CD14-positive monocyte (primary cell): ENCODE data around the gene ENPP5. TPM values are rescaled to one million over a fixed set of nuclear protein-coding genes. Genes with fewer than 3 reads are reported as not detected.
"Not testable (repeated sequence)": the region's sequence is repeated elsewhere in the genome, so short reads cannot be mapped to it uniquely, and the experiment has no call there.

Source experiments
- DNase-seq, 3 donors: peaks; one replicate each; pipeline ENCODE4 v3.0.0-alpha.2; 2011 to 2022
- H2AFZ ChIP-seq: 2 replicates; pipeline ENCODE4 v1.6.0; 2012; ENCODE audit warnings: mild to moderate bottlenecking, low read depth, low read length, inconsistent platforms; ENCODE audit not compliant: insufficient read depth, poor library complexity, severe bottlenecking
- H3K27ac ChIP-seq, 2 donors: 1 replicate in 1 of 2; 2 replicates in 1 of 2; pipeline ENCODE4 v1.5.1; 2012 to 2013; ENCODE audit warnings: low read length in 2 of 2, control low read depth in 1 of 2, inconsistent platforms in 1 of 2, low read depth in 1 of 2, mild to moderate bottlenecking in 1 of 2
- H3K27me3 ChIP-seq, 2 donors: one replicate each; pipeline versions ENCODE4 v1.6.0 to v1.6.1; 2011 to 2013; ENCODE audit warnings: low read length in 2 of 2; ENCODE audit not compliant: control insufficient read depth in 2 of 2, insufficient read depth in 2 of 2
- H3K36me3 ChIP-seq, 2 donors: replicated peaks in 1 of 2; 1 replicate in 1 of 2; 2 replicates in 1 of 2; pipeline versions ENCODE4 v1.5.1 to v1.6.1; 2012 to 2013; ENCODE audit warnings: low read length in 2 of 2, control low read depth in 1 of 2, inconsistent platforms in 1 of 2, mild to moderate bottlenecking in 1 of 2; ENCODE audit not compliant: insufficient read depth in 2 of 2, control insufficient read depth in 1 of 2
- H3K4me1 ChIP-seq, 2 donors: 1 replicate in 1 of 2; 2 replicates in 1 of 2; pipeline versions ENCODE4 v1.5.1 to v1.6.1; 2012 to 2013; ENCODE audit warnings: low read length in 2 of 2, control low read depth in 1 of 2, inconsistent platforms in 1 of 2, mild to moderate bottlenecking in 1 of 2, moderate library complexity in 1 of 2; ENCODE audit not compliant: insufficient read depth in 2 of 2, control insufficient read depth in 1 of 2
- H3K4me2 ChIP-seq: replicated peaks from 2 replicates; pipeline ENCODE3; 2012; ENCODE audit warnings: low read length, moderate library complexity, mild to moderate bottlenecking; ENCODE audit not compliant: poor library complexity, severe bottlenecking; ENCODE audit errors: extremely low read depth
- H3K4me3 ChIP-seq, 3 experiments: fragments of 200-600 bp in 1 of 3; sonication (generic) in 1 of 3; replicated peaks in 1 of 3; 1 replicate in 2 of 3; 2 replicates in 1 of 3; pipeline ENCODE4 v1.5.1; 2011 to 2013; ENCODE audit warnings: low read length in 3 of 3, mild to moderate bottlenecking in 3 of 3, control low read depth in 2 of 3, low read depth in 2 of 3, inconsistent platforms in 1 of 3, moderate library complexity in 1 of 3
- H3K79me2 ChIP-seq: 2 replicates; pipeline ENCODE4 v1.6.0; 2012; ENCODE audit warnings: mild to moderate bottlenecking, control low read depth, inconsistent platforms, low read length, moderate library complexity; ENCODE audit not compliant: insufficient read depth
- H3K9ac ChIP-seq: 2 replicates; pipeline ENCODE4 v1.6.0; 2017; ENCODE audit warnings: low read length, mild to moderate bottlenecking; ENCODE audit not compliant: insufficient read depth, poor library complexity, severe bottlenecking
- H3K9me3 ChIP-seq, 2 donors: replicated peaks in 1 of 2; 1 replicate in 1 of 2; 2 replicates in 1 of 2; pipeline versions ENCODE4 v1.5.1 to v1.6.1; 2012 to 2013; ENCODE audit warnings: low read length in 2 of 2, control low read depth in 1 of 2; ENCODE audit not compliant: control insufficient read depth in 1 of 2, insufficient read depth in 1 of 2
- H4K20me1 ChIP-seq: 2 replicates; pipeline ENCODE4 v1.6.0; 2012; ENCODE audit warnings: mild to moderate bottlenecking, low read length, control low read depth, moderate library complexity; ENCODE audit not compliant: insufficient read depth
- H3K27ac Mint-ChIP-seq, 7 donors: one replicate each; pipeline ENCODE4 v1.8.0; 2020; ENCODE audit warnings: mild to moderate bottlenecking in 7 of 7, mixed read lengths in 7 of 7, moderate library complexity in 6 of 7, inconsistent platforms in 2 of 7
- H3K27me3 Mint-ChIP-seq, 3 donors: one replicate each; pipeline ENCODE4 v1.8.0; 2021 to 2022; ENCODE audit warnings: low read depth in 3 of 3, mild to moderate bottlenecking in 3 of 3, mixed read lengths in 3 of 3, moderate library complexity in 3 of 3, inconsistent platforms in 1 of 3
- H3K36me3 Mint-ChIP-seq, 2 donors: one replicate each; pipeline ENCODE4 v1.8.0; 2020; ENCODE audit warnings: mixed read lengths in 2 of 2, inconsistent platforms in 1 of 2, mild to moderate bottlenecking in 1 of 2
- H3K4me1 Mint-ChIP-seq: one replicate; pipeline ENCODE4 v1.8.0; 2020; ENCODE audit warnings: mild to moderate bottlenecking, mixed read lengths
- H3K4me3 Mint-ChIP-seq, 2 donors: one replicate each; pipeline ENCODE4 v1.8.0; 2020; ENCODE audit warnings: mild to moderate bottlenecking in 2 of 2, mixed read lengths in 2 of 2, moderate library complexity in 1 of 2
- H3K9me3 Mint-ChIP-seq, 7 donors: one replicate each; pipeline ENCODE4 v1.8.0; 2020 to 2022; ENCODE audit warnings: mixed read lengths in 7 of 7, mild to moderate bottlenecking in 6 of 7, moderate library complexity in 6 of 7, inconsistent platforms in 2 of 7
- CTCF ChIP-seq: fragments of 200-600 bp; IDR thresholded peaks from one replicate; pipeline ENCODE4 v1.8.0; 2022; ENCODE audit warnings: antibody characterized with exemption, mild to moderate bottlenecking
- WGBS: methylation state at CpG from one replicate; pipeline ENCODE4 v1.1.5; 2013; ENCODE audit warnings: missing lambda C conversion rate; ENCODE audit not compliant: insufficient coverage; 5-methylcytosine and 5-hydroxymethylcytosine counted together
- intact Hi-C, 2 donors: fragments of 100-400 bp; cut with micrococcal nuclease; formaldehyde crosslinking; loops; one replicate each; pipeline versions ENCODE4 v1.15.0 to v1.15.1; 2023
- polyA plus RNA-seq, 3 donors: library from polyadenylated mRNA; depleted of rRNA in 1 of 3; unstranded in 2 of 3; stranded (reverse) in 1 of 3; fragments of 300-500 nt in 2 of 3; fragments of >200 nt in 1 of 3; fragmentation: Illumina TruSeq in 2 of 3; gene quantifications; 1 replicate in 2 of 3; 2 replicates in 1 of 3; pipeline ENCODE4 v1.2.3, GENCODE V29; 2012 to 2021

ENPP5 gene
- polyA plus RNA-seq, 3 donors: not detected

DNA sequence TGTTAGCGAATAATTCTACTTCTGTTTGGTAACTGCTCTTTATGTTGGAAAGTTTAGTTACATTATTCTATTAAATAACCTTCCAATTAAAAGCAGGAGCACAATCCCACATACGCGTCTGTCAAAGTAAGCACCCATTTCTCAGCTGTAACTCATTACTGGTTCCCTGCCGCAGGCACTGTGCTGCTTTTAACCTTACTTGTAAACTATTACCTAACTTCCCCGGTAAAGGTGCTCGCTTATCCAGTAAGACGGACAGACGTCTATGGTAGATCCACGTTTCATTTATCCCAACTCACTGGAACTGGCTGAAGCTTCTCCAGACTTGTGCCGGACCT is 41.5 kb downstream of the ENPP5 start:
- peak overlapping the region; percentile 91 for H2AFZ ChIP-seq
- Mint-ChIP-seq H3K27me3 (peaks cover 0 to 3% (median 1%) of the 10 kb centered on the region in 3 donors), H3K4me3 (peak overlapping the region; percentile 89 to 94), H3K36me3 (no peaks in the 10 kb centered on the region), H3K4me1 (peaks cover 43% of the 10 kb centered on the region), H3K9me3 (peaks cover 0 to 2% (median 0%) of the 10 kb centered on the region in 7 donors), H3K27ac (peak overlapping the region in 2 of 7 donors; percentile 73 to 80)
- H3K27ac ChIP-seq: peak overlapping the region in 1 of 2 donors; percentile 61
- DNase-seq: no peak
- H3K4me3 ChIP-seq: peak overlapping the region; percentile 80 to 97 (median 86)
- peak overlapping the region; percentile 76 for H3K9ac ChIP-seq
- intact Hi-C loops: no loop called here
- no peaks in the 10 kb centered on the region for H3K27me3 ChIP-seq
- H3K4me2 ChIP-seq: peak overlapping the region; percentile 98
- no peaks in the 10 kb centered on the region for H4K20me1 ChIP-seq
- peaks cover 31 to 34% of the 10 kb centered on the region in 2 donors for H3K4me1 ChIP-seq
- H3K79me2 ChIP-seq: peaks cover 6% of the 10 kb centered on the region
- WGBS: 0% methylated on average over 8 of the region's 10 CpGs
- TF ChIP-seq CTCF: no peak
- no peaks in the 10 kb centered on the region for H3K36me3 ChIP-seq
- H3K9me3 ChIP-seq: no peaks in the 10 kb centered on the region

DNA sequence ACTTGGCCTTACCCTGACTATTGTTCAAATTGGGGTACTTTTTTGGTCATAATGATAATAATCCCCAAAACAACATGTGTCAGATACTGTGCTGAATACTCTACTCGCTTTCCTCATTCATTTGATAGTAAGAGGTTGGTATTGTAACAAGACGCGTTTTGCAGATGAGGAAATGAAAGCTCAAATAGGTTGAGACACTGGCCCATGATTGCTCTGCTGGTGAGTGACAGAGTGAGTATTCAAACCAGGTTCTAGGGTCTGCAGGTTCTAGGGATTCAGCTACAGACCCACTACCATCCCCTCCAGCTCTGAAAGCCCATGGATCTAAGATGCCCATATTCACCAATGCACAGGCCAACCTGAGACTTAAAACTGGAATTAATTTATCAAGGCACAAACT is 42.3 kb downstream of the ENPP5 start:
- Histone ChIP-seq H3K9me3 (no peaks in the 10 kb centered on the region), H3K36me3 (no peaks in the 10 kb centered on the region), H3K9ac (no peak overlapping the region), H3K27me3 (no peaks in the 10 kb centered on the region), H3K27ac (no peak overlapping the region), H4K20me1 (no peaks in the 10 kb centered on the region), H2AFZ (no peak overlapping the region), H3K4me3 (no peak overlapping the region), H3K4me1 (peaks cover 31 to 32% of the 10 kb centered on the region in 2 donors), H3K4me2 (peak overlapping the region; percentile 16), H3K79me2 (peaks cover under 1% of the 10 kb centered on the region)
- peaks cover 35% of the 10 kb centered on the region for H3K4me1 Mint-ChIP-seq
- intact Hi-C loops: no loop called here
- no CpG with 5 or more reads among the region's 3 CpGs for WGBS
- TF ChIP-seq CTCF: no peak
- H3K27ac Mint-ChIP-seq: peak overlapping the region in 3 of 7 donors; percentile 15 to 72 (median 44)
- H3K36me3 Mint-ChIP-seq: no peaks in the 10 kb centered on the region
- no peak overlapping the region for H3K4me3 Mint-ChIP-seq
- peaks cover 0 to 4% (median 0%) of the 10 kb centered on the region in 7 donors for H3K9me3 Mint-ChIP-seq
- DNase-seq: peak in 2 of 3 donors; percentile 20 to 37
- H3K27me3 Mint-ChIP-seq: peaks cover 0 to 3% (median 1%) of the 10 kb centered on the region in 3 donors

- H3K79me2 ChIP-seq, H3K4me1 Mint-ChIP-seq, H3K4me3 ChIP-seq, H3K27me3 ChIP-seq, H2AFZ ChIP-seq, H3K4me2 ChIP-seq, intact Hi-C loops, DNase-seq, H4K20me1 ChIP-seq, H3K9me3 ChIP-seq, H3K9ac ChIP-seq, H3K4me3 Mint-ChIP-seq, H3K36me3 Mint-ChIP-seq, H3K36me3 ChIP-seq, H3K27ac ChIP-seq, H3K27me3 Mint-ChIP-seq, H3K4me1 ChIP-seq: not testable (repeated sequence)
- WGBS: 64% methylated on average over 4 of the region's 5 CpGs
- peak overlapping the region in 1 of 7 donors; percentile 25 for H3K27ac Mint-ChIP-seq
- H3K9me3 Mint-ChIP-seq: peaks cover 2 to 17% (median 12%) of the 10 kb centered on the region in 7 donors
Measured at GRCh38 chr6:46119679-46120078, 51.1 kb downstream of the ENPP5 start.
